GM12874 (cell line): ENCODE data around the gene CADPS.
A peak's percentile ranks its signal among the peaks of the same experiment; 100 is the strongest.

Source experiments
- CTCF ChIP-seq: IDR thresholded peaks from 2 replicates; pipeline ENCODE4 v1.5.1; 2011; ENCODE audit warnings: low read depth, mild to moderate bottlenecking, control low read depth, low read length, moderate library complexity; ENCODE audit not compliant: insufficient read depth

CADPS gene

GRCh38 chr3:62675492-62675891 is 199.7 kb downstream of the CADPS start:
- TF ChIP-seq CTCF = no peak

- no peak for TF ChIP-seq CTCF
These were observed 202.3 kb downstream of the CADPS start for GRCh38 chr3:62672988-62673313.

GRCh38 chr3:62672270-62672987 is 202.8 kb downstream of the CADPS start:
- TF ChIP-seq CTCF = no peak

- TF ChIP-seq CTCF = no peak
These were observed 204.9 kb downstream of the CADPS start for GRCh38 chr3:62670351-62670750.

GRCh38 chr3:62669161-62669560 is 206.1 kb downstream of the CADPS start:
- no peak for TF ChIP-seq CTCF

GRCh38 chr3:62667714-62668113 is 207.5 kb downstream of the CADPS start:
- TF ChIP-seq CTCF = 0 out of 2 replicates have a peak, but pooled peaks have one; percentile 17

- TF ChIP-seq CTCF = peak; percentile 72
These were observed 209.4 kb downstream of the CADPS start for GRCh38 chr3:62665627-62666437.
